GM12878 (cell line): ENCODE measurements around the gene C17orf114.

ENCODE experiments used
- ATF7 ChIP-seq: fragments of 450-650 bp; IDR thresholded peaks from 2 replicates; pipeline ENCODE4 v1.6.1; 2016; ENCODE audit warnings: low read depth, mild to moderate bottlenecking
- BRCA1 ChIP-seq: IDR thresholded peaks from 2 replicates; pipeline ENCODE4 v1.6.1; 2011; ENCODE audit warnings: low read depth, low read length, improper control_type of control experiment
- EGR1 ChIP-seq, 2 experiments: IDR thresholded peaks; 1 replicate in 1 of 2; 2 replicates in 1 of 2; pipeline ENCODE4 v1.6.1; 2011 to 2012; ENCODE audit warnings: low read depth in 2 of 2, low read length in 2 of 2, borderline replicate concordance in 1 of 2, mild to moderate bottlenecking in 1 of 2, moderate library complexity in 1 of 2
- HDAC2 ChIP-seq: fragments of 200-600 bp; sonication (generic); IDR thresholded peaks from 2 replicates; pipeline ENCODE4 v1.6.1; 2017
- MEF2A ChIP-seq: IDR thresholded peaks from 2 replicates; pipeline ENCODE4 v1.6.1; 2011; ENCODE audit warnings: low read depth, mild to moderate bottlenecking, low read length, moderate library complexity; ENCODE audit not compliant: insufficient read depth
- NR2C1 ChIP-seq: fragments of 450-650 bp; IDR thresholded peaks from 2 replicates; pipeline ENCODE4 v1.6.1; 2017; ENCODE audit warnings: antibody characterized with exemption, mild to moderate bottlenecking, moderate library complexity
- NR2F1 ChIP-seq: fragments of 450-650 bp; conservative IDR thresholded peaks from 2 replicates; pipeline ENCODE4 v1.6.1; 2017; ENCODE audit warnings: mild to moderate bottlenecking
- NRF1 ChIP-seq: conservative IDR thresholded peaks from 2 replicates; pipeline ENCODE4 v1.6.1; 2011; ENCODE audit warnings: mild to moderate bottlenecking, low read depth, low read length, improper control_type of control experiment
- PAX5 ChIP-seq: IDR thresholded peaks from 2 replicates; pipeline ENCODE4 v1.6.1; 2011; ENCODE audit warnings: low read depth, low read length, borderline replicate concordance
- SMARCA5 ChIP-seq: fragments of 450-650 bp; IDR thresholded peaks from 2 replicates; pipeline ENCODE4 v1.6.1; 2017; ENCODE audit warnings: mild to moderate bottlenecking
- SREBF1 ChIP-seq: IDR thresholded peaks from 2 replicates; pipeline ENCODE4 v1.6.1; 2012; ENCODE audit warnings: mild to moderate bottlenecking, low read length
- SREBF2 ChIP-seq: IDR thresholded peaks from 2 replicates; pipeline ENCODE4 v1.6.1; 2012; ENCODE audit warnings: mild to moderate bottlenecking, low read length
- ZBTB40 ChIP-seq: fragments of 450-650 bp; IDR thresholded peaks from 2 replicates; pipeline ENCODE4 v1.6.1; 2016; ENCODE audit warnings: mild to moderate bottlenecking, moderate library complexity, borderline replicate concordance

Gene C17orf114

GRCh38 chr17:4806777-4807604, 4.9 kb upstream of the C17orf114 start, which contains the start of gene PLD2 (continued):
- TF ChIP-seq ZBTB40 (no peak), NR2F1 (peak; percentile 29; the same call in 1 of the 2 replicates), SREBF1 (no peak), NRF1 (no peak), PAX5 (no peak), NR2C1 (no peak), BRCA1 (peak; percentile 45; the same call in 1 of the 2 replicates), MEF2A (no peak), ATF7 (no peak), SMARCA5 (no peak), EGR1 (IDR thresholded peaks at IDR 0.05; ENCODE audit: borderline replicate concordance in 1 of 2, low read depth in 2 of 2, low read length in 2 of 2) (peak in 1 of 2 experiments; percentile 84; a peak in 1 of 3 replicates), SREBF2 (no peak), HDAC2 (no peak)
